Spinal cord (tissue), 10 donors: Measurements from ENCODE around the gene CWC27. TPM values are rescaled to one million over a fixed set of nuclear protein-coding genes. Genes with fewer than 3 reads are reported as not detected.

Experiments used
- DNase-seq, 6 donors: peaks; one replicate each; pipeline versions ENCODE4 v3.0.0 to v3.0.0-alpha.2; 2013 to 2015; ENCODE audit warnings: low spot score in 6 of 6, low read depth in 4 of 6
- H3K27ac ChIP-seq: one replicate; pipeline ENCODE4 v1.5.1; 2013; ENCODE audit warnings: low read depth, low read length, control low read depth
- H3K27me3 ChIP-seq: one replicate; pipeline ENCODE4 v1.6.1; 2013; ENCODE audit warnings: low read length; ENCODE audit not compliant: control insufficient read depth, insufficient read depth
- H3K36me3 ChIP-seq: one replicate; pipeline ENCODE4 v1.6.1; 2013; ENCODE audit warnings: low read length; ENCODE audit not compliant: control insufficient read depth, insufficient read depth
- H3K4me1 ChIP-seq: one replicate; pipeline ENCODE4 v1.6.1; 2013; ENCODE audit warnings: low read length; ENCODE audit not compliant: control insufficient read depth, insufficient read depth
- H3K4me3 ChIP-seq: one replicate; pipeline ENCODE4 v1.5.1; 2013; ENCODE audit warnings: low read depth, low read length, control low read depth
- H3K9me3 ChIP-seq: one replicate; pipeline ENCODE4 v1.6.1; 2013; ENCODE audit warnings: low read length; ENCODE audit not compliant: control insufficient read depth, insufficient read depth
- WGBS: methylation state at CpG from one replicate; pipeline ENCODE4 v1.1.5; 2013; ENCODE audit warnings: missing lambda C conversion rate; ENCODE audit not compliant: insufficient coverage; 5-methylcytosine and 5-hydroxymethylcytosine counted together
- polyA plus RNA-seq, 2 donors: library from polyadenylated mRNA; unstranded; fragments of 120-200 nt; gene quantifications; one replicate each; pipeline ENCODE4 v1.2.1, GENCODE V29; 2013; ENCODE audit not compliant: insufficient read length in 2 of 2
- total RNA-seq, 2 donors: library from RNA; depleted of rRNA in 1 of 2; stranded (reverse); fragments of 120-200 nt in 1 of 2; fragments of >200 nt in 1 of 2; gene quantifications; one replicate each; pipeline versions ENCODE4 v1.2.3 to v1.2.4, GENCODE V29; 2013 to 2014
- donor health status: healthy.

Gene CWC27
- total and polyA plus RNA-seq, 4 donors, result 18.5 to 30.3 (median 22.0) TPM

GRCh38 chr5:64784451-64785025 lies 15.8 kb downstream of the CWC27 start:
- WGBS, result 0% methylated on average over 1 of the region's 3 CpGs
- no peaks in the 10 kb centered on the region for H3K9me3 ChIP-seq
- peak; percentile 52 to 95 (median 76) for DNase-seq
- H3K4me3 ChIP-seq, result no peak overlapping the region
- H3K36me3 ChIP-seq, result no peaks in the 10 kb centered on the region
- H3K27ac ChIP-seq, result no peak overlapping the region
- no peaks in the 10 kb centered on the region for H3K4me1 ChIP-seq
- no peaks in the 10 kb centered on the region for H3K27me3 ChIP-seq

GRCh38 chr5:64786372-64786771 lies 17.6 kb downstream of the CWC27 start:
- no CpG with 5 or more reads among the region's 2 CpGs for WGBS
- Histone ChIP-seq H3K36me3 (no peaks in the 10 kb centered on the region), H3K27me3 (no peaks in the 10 kb centered on the region), H3K4me1 (no peaks in the 10 kb centered on the region), H3K9me3 (no peaks in the 10 kb centered on the region), H3K4me3 (no peak overlapping the region), H3K27ac (no peak overlapping the region)
- no peak for DNase-seq

GRCh38 chr5:64788156-64788555 lies 19.4 kb downstream of the CWC27 start:
- no peak overlapping the region for H3K4me3 ChIP-seq
- no peak for DNase-seq
- H3K9me3 ChIP-seq, result no peaks in the 10 kb centered on the region
- WGBS, result no CpG with 5 or more reads among the region's 2 CpGs
- no peaks in the 10 kb centered on the region for H3K36me3 ChIP-seq
- H3K4me1 ChIP-seq, result no peaks in the 10 kb centered on the region
- H3K27ac ChIP-seq, result no peak overlapping the region
- H3K27me3 ChIP-seq, result no peaks in the 10 kb centered on the region

GRCh38 chr5:64789457-64789856 lies 20.7 kb downstream of the CWC27 start:
- H3K9me3 ChIP-seq, result no peaks in the 10 kb centered on the region
- no peaks in the 10 kb centered on the region for H3K27me3 ChIP-seq
- no peaks in the 10 kb centered on the region for H3K4me1 ChIP-seq
- no peak overlapping the region for H3K4me3 ChIP-seq
- no peak for DNase-seq
- 100% methylated on average over 1 of the region's 3 CpGs for WGBS
- no peaks in the 10 kb centered on the region for H3K36me3 ChIP-seq
- H3K27ac ChIP-seq, result no peak overlapping the region

GRCh38 chr5:64790210-64790609 lies 21.5 kb downstream of the CWC27 start:
- Histone ChIP-seq H3K36me3 (no peaks in the 10 kb centered on the region), H3K27me3 (no peaks in the 10 kb centered on the region), H3K27ac (no peak overlapping the region), H3K4me1 (no peaks in the 10 kb centered on the region), H3K9me3 (no peaks in the 10 kb centered on the region), H3K4me3 (no peak overlapping the region)
- WGBS, result no CpG with 5 or more reads among the region's 1 CpG
- DNase-seq, result no peak

GRCh38 chr5:64792469-64792868 lies 23.7 kb downstream of the CWC27 start:
- Histone ChIP-seq H3K4me3 (no peak overlapping the region), H3K9me3 (no peaks in the 10 kb centered on the region), H3K36me3 (no peaks in the 10 kb centered on the region), H3K27ac (no peak overlapping the region), H3K27me3 (no peaks in the 10 kb centered on the region), H3K4me1 (no peaks in the 10 kb centered on the region)
- DNase-seq, result no peak

- Histone ChIP-seq H3K27me3 (no peaks in the 10 kb centered on the region), H3K27ac (no peak overlapping the region), H3K9me3 (no peaks in the 10 kb centered on the region), H3K4me1 (no peaks in the 10 kb centered on the region), H3K4me3 (no peak overlapping the region), H3K36me3 (no peaks in the 10 kb centered on the region)
- DNase-seq, result no peak
- WGBS, result 60% methylated on average over 1 of the region's 3 CpGs
Observed at GRCh38 chr5:64794053-64794770, 25.5 kb downstream of the CWC27 start.

- Histone ChIP-seq H3K36me3 (no peaks in the 10 kb centered on the region), H3K4me1 (no peaks in the 10 kb centered on the region), H3K4me3 (no peak overlapping the region), H3K9me3 (no peaks in the 10 kb centered on the region), H3K27me3 (no peaks in the 10 kb centered on the region), H3K27ac (no peak overlapping the region)
- no peak for DNase-seq
Observed at GRCh38 chr5:64796301-64796700, 27.6 kb downstream of the CWC27 start.

GRCh38 chr5:64800926-64801325 lies 32.2 kb downstream of the CWC27 start:
- DNase-seq, result no peak
- H3K27ac ChIP-seq, result no peak overlapping the region
- peaks cover 2% of the 10 kb centered on the region for H3K36me3 ChIP-seq
- no peaks in the 10 kb centered on the region for H3K9me3 ChIP-seq
- H3K4me3 ChIP-seq, result no peak overlapping the region
- no peaks in the 10 kb centered on the region for H3K4me1 ChIP-seq
- H3K27me3 ChIP-seq, result no peaks in the 10 kb centered on the region
- no CpG with 5 or more reads among the region's 2 CpGs for WGBS

GRCh38 chr5:64806537-64806936 lies 37.8 kb downstream of the CWC27 start:
- no peaks in the 10 kb centered on the region for H3K27me3 ChIP-seq
- no peaks in the 10 kb centered on the region for H3K9me3 ChIP-seq
- WGBS, result 67% methylated on average over 1 of the region's 2 CpGs
- no peaks in the 10 kb centered on the region for H3K4me1 ChIP-seq
- DNase-seq, result no peak
- H3K36me3 ChIP-seq, result peaks cover 2% of the 10 kb centered on the region
- no peak overlapping the region for H3K4me3 ChIP-seq
- H3K27ac ChIP-seq, result no peak overlapping the region
